GM10248 (cell line): ENCODE results near the gene LILRB5.

Experiments used
- CTCF ChIA-PET: fragments of 300-600 bp; sonication (Branson Sonifier 250); formaldehyde crosslinking; extraction: SDS; loops from one replicate; lab custom pipeline; 2021; ENCODE audit warnings: antibody characterized with exemption; lab: Yijun Ruan, JAX
- POLR2A ChIA-PET: fragments of 350-650 bp; sonication (Branson Sonifier 250); formaldehyde crosslinking; extraction: SDS; loops from one replicate; lab custom pipeline; 2020; ENCODE audit warnings: antibody characterized with exemption; lab: Yijun Ruan, JAX
- DNase-seq: peaks from one replicate; pipeline ENCODE4 v3.0.0; 2012; ENCODE audit errors: extremely low spot score
- CTCF ChIP-seq: IDR thresholded peaks from 2 replicates; pipeline ENCODE4 v1.5.1; 2012; ENCODE audit warnings: mild to moderate bottlenecking, low read depth; ENCODE audit errors: extremely low read depth, missing control alignments, control extremely low read depth

The LILRB5 gene

GRCh38 chr19:54201172-54201701 is 55.8 kb downstream of the LILRB5 start:
- POLR2A ChIA-PET: interaction anchor here (0.9 to 3.8 kb wide), 4 partner anchors 10 to 64 kb away, joined by 3 to 102 read pairs (median 14); partner anchors contain the start of genes CNOT3, MBOAT7 and TSEN34
- TF ChIP-seq CTCF: no peak
- no peak for DNase-seq
- CTCF ChIA-PET: interaction anchor here (3.0 kb wide), 1 partner anchor 31 kb away, joined by 7 read pairs; no protein-coding TSS in a partner anchor
